OCI-LY3 (cell line): ENCODE measurements around the gene DNAH10.

Source experiments
- CTCF ChIP-seq: fragments of 200-600, 300-600 bp; sonication (generic); IDR thresholded peaks from 2 replicates; pipeline ENCODE4 v1.5.1; 2014; ENCODE audit warnings: antibody characterized with exemption, low read length, low read depth
- EZH2phosphoT487 ChIP-seq: fragments of 200-600 bp; shearing (Covaris generic); IDR thresholded peaks from 2 replicates; pipeline ENCODE4 v1.6.1; 2018; ENCODE audit warnings: antibody characterized with exemption, mixed run types, low read depth

- TF ChIP-seq CTCF (no peak), EZH2phosphoT487 (no peak)
Observed at GRCh38 chr12:123928897-123929296, 166.8 kb downstream of the DNAH10 start.
